ENCODE data around the gene FRAS1. TPM values are rescaled to one million over a fixed set of nuclear protein-coding genes. Genes with fewer than 3 reads are reported as not detected.
"Not testable (repeated sequence)": the region's sequence is repeated elsewhere in the genome, so short reads cannot be mapped to it uniquely, and the experiment has no call there.

Gene FRAS1
- total RNA-seq, 1 donor from 2014 or later: 28.4 TPM

DNA sequence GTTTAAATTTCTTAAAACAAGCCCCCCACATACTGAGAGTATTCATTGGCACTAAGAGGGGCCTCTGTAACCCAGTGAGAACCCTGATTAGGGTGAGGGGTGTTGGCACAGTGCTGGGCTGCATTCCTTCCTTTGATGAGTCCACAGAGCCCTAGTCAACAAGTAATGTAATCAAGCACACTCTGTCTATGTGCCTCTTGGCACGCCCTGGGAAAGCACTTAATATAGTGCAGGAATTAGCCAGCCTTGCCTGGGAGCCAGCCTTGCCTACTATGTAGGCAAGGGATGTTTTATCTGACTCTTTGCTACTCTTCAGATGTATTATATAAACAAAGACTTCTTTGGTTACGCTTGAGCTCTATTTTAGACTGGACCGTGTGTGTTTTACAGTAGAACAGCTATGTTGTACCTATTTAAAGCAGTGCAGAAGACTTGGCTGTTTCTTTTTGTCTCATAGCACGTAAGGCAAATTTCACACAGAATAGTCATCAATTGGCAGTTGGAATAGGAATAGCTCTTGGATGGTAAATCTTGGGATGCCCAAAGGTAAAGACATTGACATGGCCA lies 64.3 kb downstream of the FRAS1 start:
- Histone ChIP-seq H3K4me3 (ENCODE audit: low read depth, low read length) (no peak overlapping the region), H3K36me3 (ENCODE audit: control insufficient read depth, insufficient read depth, low read length) (no peaks in the 10 kb centered on the region), H3K27me3 (ENCODE audit: control insufficient read depth, insufficient read depth, low read length) (no peaks in the 10 kb centered on the region)
- no peak for DNase-seq (ENCODE audit: low read depth)
- TF ChIP-seq, protein P1, sequence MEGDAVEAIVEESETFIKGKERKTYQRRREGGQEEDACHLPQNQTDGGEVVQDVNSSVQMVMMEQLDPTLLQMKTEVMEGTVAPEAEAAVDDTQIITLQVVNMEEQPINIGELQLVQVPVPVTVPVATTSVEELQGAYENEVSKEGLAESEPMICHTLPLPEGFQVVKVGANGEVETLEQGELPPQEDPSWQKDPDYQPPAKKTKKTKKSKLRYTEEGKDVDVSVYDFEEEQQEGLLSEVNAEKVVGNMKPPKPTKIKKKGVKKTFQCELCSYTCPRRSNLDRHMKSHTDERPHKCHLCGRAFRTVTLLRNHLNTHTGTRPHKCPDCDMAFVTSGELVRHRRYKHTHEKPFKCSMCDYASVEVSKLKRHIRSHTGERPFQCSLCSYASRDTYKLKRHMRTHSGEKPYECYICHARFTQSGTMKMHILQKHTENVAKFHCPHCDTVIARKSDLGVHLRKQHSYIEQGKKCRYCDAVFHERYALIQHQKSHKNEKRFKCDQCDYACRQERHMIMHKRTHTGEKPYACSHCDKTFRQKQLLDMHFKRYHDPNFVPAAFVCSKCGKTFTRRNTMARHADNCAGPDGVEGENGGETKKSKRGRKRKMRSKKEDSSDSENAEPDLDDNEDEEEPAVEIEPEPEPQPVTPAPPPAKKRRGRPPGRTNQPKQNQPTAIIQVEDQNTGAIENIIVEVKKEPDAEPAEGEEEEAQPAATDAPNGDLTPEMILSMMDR (IDR thresholded peaks at IDR 0.05; ENCODE audit: insufficient read depth, low read length, poor library complexity, severe bottlenecking): no peak

GRCh38 chr4:78125834-78126331 lies 68.8 kb downstream of the FRAS1 start:
- H3K4me3 ChIP-seq (ENCODE audit: low read depth, low read length); DNase-seq (ENCODE audit: low read depth); H3K36me3 ChIP-seq (ENCODE audit: control insufficient read depth, insufficient read depth, low read length): not testable (repeated sequence)

GRCh38 chr4:78129383-78130108 lies 72.4 kb downstream of the FRAS1 start:
- TF ChIP-seq, protein P1 (IDR thresholded peaks at IDR 0.05; ENCODE audit: insufficient read depth, low read length, poor library complexity, severe bottlenecking): no peak

More at GRCh38 chr4:78125834-78126331, 68.8 kb downstream of the FRAS1 start:
- not testable (repeated sequence) for H3K27me3 ChIP-seq (ENCODE audit: control insufficient read depth, insufficient read depth, low read length)

GRCh38 chr4:78131403-78131802 lies 74.3 kb downstream of the FRAS1 start:
- no peak for DNase-seq (ENCODE audit: low read depth)
- TF ChIP-seq, protein P1 (IDR thresholded peaks at IDR 0.05; ENCODE audit: insufficient read depth, low read length, poor library complexity, severe bottlenecking): no peak
- Histone ChIP-seq H3K36me3 (ENCODE audit: control insufficient read depth, insufficient read depth, low read length) (no peaks in the 10 kb centered on the region), H3K27me3 (ENCODE audit: control insufficient read depth, insufficient read depth, low read length) (no peaks in the 10 kb centered on the region), H3K4me3 (ENCODE audit: low read depth, low read length) (no peak overlapping the region)

More at GRCh38 chr4:78129383-78130108, 72.4 kb downstream of the FRAS1 start:
- Histone ChIP-seq H3K27me3 (ENCODE audit: control insufficient read depth, insufficient read depth, low read length) (no peaks in the 10 kb centered on the region), H3K36me3 (ENCODE audit: control insufficient read depth, insufficient read depth, low read length) (no peaks in the 10 kb centered on the region), H3K4me3 (ENCODE audit: low read depth, low read length) (no peak overlapping the region)
- DNase-seq (ENCODE audit: low read depth): no peak

GRCh38 chr4:78136109-78137081 lies 79.3 kb downstream of the FRAS1 start:
- no peak overlapping the region for H3K4me3 ChIP-seq (ENCODE audit: low read depth, low read length)
- DNase-seq (ENCODE audit: low read depth): no peak
- no peaks in the 10 kb centered on the region for H3K27me3 ChIP-seq (ENCODE audit: control insufficient read depth, insufficient read depth, low read length)
- TF ChIP-seq, protein P1 (IDR thresholded peaks at IDR 0.05; ENCODE audit: insufficient read depth, low read length, poor library complexity, severe bottlenecking): no peak
- no peaks in the 10 kb centered on the region for H3K36me3 ChIP-seq (ENCODE audit: control insufficient read depth, insufficient read depth, low read length)

- Histone ChIP-seq H3K36me3 (ENCODE audit: control insufficient read depth, insufficient read depth, low read length) (no peaks in the 10 kb centered on the region), H3K27me3 (ENCODE audit: control insufficient read depth, insufficient read depth, low read length) (no peaks in the 10 kb centered on the region), H3K4me3 (ENCODE audit: low read depth, low read length) (no peak overlapping the region)
- no peak for DNase-seq (ENCODE audit: low read depth)
- TF ChIP-seq, protein P1 (IDR thresholded peaks at IDR 0.05; ENCODE audit: insufficient read depth, low read length, poor library complexity, severe bottlenecking): no peak
These were observed 80.4 kb downstream of the FRAS1 start for GRCh38 chr4:78137532-78137931.
